Measurements from ENCODE around the gene BCL2L15.

The BCL2L15 gene

GRCh38 chr1:113905435-113905861, 18.1 kb upstream of the BCL2L15 start:
- no peak for DNase-seq (ENCODE audit: low spot score)

DNA sequence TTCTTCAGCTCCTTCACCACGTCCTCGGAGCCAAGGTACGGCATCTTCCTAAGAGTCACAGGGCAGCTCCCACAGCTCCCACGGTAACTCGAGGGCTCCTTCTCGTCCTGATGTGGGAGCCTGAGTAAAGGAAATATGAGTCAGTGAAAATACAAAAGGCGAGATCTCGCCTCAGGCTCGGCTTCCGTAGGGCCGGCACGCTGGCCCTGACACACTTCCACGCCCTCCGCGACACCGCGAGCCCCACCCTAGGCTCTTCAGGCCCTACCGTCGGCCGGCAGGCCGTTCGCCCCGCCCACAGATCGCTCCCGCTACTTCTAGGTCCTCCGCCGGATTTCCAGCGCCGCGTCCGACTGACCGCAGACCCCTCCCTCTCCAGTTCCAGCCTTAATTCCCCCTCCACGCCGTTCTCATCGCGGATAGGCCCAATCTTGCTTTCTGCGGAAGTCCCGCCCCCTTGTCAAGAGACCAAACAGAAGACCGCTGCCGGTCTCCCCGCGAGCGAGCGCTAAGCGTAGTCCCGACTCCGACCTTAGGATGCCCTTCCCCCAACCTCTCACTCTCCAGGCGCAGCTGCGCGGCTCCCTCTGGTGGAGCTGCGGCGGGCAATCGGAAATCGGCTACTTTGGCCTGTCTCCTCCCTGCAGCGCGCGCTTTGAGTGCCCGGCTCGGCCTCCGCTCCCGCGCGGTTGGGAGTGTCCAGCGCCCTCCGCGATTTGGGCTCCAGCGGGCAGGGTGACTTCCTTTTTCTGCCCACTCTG, 17.5 kb upstream of the BCL2L15 start, which contains the start of the genes AP4B1 and DCLRE1B:
Gene AP4B1 (minus strand): TSS at position 126 of the 761 bp plus-strand sequence. CDS start 82 bp downstream, at position 44.
Gene DCLRE1B (plus strand): TSS at position 653 of the 761 bp plus-strand sequence. CDS start 261 bp downstream, outside the sequence.
- DNase-seq (ENCODE audit: low spot score) = peak; percentile 98

DNA sequence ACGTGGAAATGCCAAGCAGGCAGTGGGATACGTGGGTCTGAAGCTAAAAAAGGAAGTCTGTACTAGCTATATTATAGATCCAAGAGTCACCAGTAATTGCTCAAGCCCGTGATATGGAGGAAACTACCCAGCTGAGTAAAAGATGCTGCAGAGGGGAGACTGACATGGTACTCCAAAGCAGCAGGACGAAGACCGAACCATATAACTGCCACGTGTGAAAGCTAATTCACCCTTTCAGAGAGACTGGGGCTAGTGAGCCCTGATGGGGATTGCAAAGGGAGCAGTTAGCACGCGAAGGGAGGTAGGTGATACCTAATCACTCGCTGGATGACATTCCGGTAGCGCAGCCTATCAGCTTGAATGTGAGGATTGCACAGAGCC, 16.9 kb upstream of the BCL2L15 start:
- no peak for DNase-seq (ENCODE audit: low spot score)

DNA sequence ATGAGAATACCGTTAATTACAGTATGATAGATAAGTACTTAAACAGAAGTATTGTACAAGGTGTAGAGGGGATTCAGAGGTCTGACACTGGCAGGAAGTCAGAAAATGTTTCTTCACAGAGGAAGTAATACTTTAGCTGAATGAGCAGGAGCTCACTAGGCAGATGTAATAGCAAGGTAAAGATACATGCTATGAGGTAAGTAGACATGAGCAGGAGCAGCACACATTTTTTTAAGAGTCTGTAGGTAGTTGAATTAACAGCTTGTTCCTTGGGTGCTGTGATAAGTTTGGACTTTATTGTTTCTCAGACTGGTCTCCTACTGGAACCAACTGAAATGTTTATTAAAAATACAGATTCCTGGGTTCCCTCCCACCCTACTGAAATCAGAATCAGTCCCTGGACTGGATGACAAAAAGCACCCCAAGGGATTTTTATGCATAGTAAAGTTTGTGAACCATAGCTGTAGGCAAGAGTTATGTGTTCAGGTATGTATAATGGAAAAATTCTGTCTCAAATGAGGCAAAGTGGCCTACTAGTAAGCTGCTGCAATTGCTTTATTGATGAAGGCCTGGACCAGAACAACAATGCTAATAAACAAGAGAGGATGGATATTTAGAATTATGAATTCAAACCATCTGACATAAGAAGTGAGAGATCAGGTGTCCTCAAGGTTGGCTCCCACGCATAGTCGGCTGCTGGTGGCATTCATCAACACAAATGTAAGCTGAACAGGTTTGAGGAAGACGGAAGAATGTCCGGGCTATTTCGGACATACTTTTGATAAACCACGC, 16.3 kb upstream of the BCL2L15 start:
- DNase-seq (ENCODE audit: low spot score) = no peak

GRCh38 chr1:113901191-113901590, 13.8 kb upstream of the BCL2L15 start:
- no peak for DNase-seq (ENCODE audit: low spot score)

DNA sequence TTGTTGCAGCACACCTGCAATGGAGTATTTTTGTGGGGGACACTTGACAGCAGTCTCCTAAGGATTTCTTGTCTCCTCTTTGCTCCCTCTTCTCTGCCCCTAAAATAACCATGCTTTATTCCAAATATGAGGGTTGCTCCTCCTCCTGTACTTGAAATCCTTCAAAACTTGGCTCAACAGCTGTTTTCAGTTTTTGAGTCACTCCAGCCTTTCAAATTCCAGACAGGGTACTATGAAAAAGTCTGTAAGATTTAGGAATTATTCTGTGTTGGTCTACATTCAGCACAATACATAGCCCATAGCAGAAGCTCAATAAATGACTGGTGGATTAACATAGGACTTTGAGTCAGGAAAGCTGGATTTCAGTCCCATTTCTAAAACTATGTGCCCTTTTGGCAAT, 11.7 kb upstream of the BCL2L15 start:
- DNase-seq (ENCODE audit: low spot score) = no peak

DNA sequence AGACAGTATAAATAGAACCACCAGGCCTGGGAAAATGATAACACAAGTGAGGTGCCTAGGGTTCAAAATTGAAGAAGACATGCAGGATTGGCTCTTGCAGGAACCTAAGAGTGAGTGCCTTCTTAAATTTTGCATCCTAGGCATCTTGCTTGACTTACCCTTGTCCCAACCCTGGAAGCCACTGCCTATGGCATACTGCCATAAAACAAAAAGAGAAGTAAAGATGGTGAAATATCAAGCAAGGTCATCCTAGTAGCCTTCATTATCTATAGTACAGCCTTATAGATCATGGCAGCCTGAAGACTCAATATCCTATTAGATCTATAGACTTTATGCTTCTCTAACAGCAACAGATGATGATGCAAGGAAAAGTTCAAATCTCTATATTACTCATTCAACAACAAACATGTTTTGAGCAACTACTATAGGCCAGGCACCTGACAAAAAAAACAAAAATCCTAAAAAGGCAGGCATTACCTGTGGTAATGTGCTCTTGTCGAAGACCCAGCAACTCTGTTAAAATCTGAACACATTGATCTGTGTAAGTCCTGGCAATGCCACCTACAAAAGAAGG, 10.9 kb upstream of the BCL2L15 start:
- DNase-seq (ENCODE audit: low spot score) = no peak

DNA sequence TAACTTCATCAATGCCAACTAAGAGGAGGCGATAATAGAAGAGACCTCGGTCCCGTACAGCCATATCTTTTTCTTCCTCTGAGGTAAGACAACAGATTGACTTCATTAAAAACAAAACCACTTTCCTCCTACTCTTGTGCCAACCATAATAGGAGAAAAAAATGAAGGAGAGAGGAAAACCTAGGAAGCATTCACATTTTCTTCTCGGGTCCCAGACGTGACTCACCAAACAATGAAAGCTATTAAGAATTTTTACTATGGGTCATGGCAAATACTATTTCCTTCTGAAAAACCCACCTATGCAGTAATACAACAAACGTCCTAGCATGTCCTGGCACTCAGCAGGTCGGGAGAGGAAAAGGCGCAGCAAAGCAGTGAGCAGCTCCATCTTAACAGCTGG, 8.6 kb upstream of the BCL2L15 start:
- no peak for DNase-seq (ENCODE audit: low spot score)

DNA sequence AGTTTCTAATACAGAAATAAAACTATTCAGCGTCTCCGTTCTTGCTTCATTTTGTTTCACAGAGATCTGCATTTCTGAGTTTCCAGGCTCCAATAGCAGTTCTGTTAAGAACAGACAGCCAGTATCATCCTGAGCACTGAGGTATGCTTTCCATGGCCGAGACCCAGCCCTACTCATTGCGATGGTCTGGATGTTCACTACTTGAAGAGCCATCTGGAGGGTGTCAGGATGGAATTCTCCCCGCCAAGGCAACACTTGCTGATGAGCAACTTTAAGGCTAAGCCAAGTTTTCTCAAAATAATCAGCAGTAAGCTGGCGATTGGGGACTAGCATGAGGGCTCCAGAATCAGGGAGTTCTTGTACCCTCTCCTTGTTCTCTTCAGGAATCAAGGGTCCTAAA, 7.7 kb upstream of the BCL2L15 start:
- no peak for DNase-seq (ENCODE audit: low spot score)

DNA sequence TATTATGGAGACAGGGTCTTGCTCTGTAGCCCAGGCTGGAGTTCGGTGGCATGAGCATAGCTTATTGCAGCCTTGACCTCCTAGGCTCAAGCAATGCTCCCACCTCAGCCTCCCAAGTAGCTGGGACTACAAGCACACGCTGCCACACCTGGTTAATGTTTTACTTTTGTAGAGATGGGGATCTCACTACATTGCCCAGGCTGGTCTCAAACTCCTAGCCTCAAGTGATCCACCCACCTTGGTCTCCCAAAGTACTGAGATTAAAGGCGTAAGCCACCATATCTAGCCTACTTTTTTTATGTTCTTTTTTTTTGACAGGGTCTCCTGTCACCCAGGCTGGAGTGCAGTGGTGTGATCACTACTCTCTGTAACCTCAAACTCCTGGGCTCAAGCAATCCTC, 5.9 kb upstream of the BCL2L15 start:
- DNase-seq (ENCODE audit: low spot score) = no peak

DNA sequence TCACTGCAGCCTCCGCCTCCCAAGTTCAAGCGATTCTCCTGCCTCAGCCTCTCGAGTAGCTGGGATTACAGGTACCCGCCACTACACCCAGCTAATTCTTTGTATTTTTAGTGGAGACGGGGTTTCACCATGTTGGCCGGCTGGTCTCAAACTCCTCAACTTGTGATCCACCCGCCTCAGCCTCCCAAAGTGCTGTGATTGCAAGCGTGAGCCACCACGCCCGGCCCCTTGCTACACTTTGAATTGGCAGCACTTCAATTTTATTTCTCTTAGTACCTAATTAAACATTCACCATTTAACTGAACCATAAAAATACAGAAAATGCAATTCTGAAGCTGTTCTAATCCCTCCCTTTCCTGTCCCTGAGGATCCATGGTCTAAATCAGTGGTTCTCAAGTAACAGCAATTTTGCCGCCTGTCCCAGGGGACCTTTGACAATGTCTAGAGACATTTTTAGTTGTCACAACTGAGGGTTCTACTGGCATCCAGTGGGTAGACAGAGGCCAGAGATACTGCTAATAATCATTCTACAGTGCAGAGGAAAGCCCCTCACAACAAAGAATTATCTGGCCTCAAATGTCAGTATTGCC, 4.3 kb upstream of the BCL2L15 start:
- DNase-seq (ENCODE audit: low spot score) = no peak

GRCh38 chr1:113890816-113891215, 3.4 kb upstream of the BCL2L15 start:
- DNase-seq (ENCODE audit: low spot score) = no peak

- no peak for DNase-seq (ENCODE audit: low spot score)
Observed at GRCh38 chr1:113886417-113887401, 672 bp downstream of the BCL2L15 start.

GRCh38 chr1:113881661-113882060, 5.7 kb downstream of the BCL2L15 start:
- no peak for DNase-seq (ENCODE audit: low spot score)

DNA sequence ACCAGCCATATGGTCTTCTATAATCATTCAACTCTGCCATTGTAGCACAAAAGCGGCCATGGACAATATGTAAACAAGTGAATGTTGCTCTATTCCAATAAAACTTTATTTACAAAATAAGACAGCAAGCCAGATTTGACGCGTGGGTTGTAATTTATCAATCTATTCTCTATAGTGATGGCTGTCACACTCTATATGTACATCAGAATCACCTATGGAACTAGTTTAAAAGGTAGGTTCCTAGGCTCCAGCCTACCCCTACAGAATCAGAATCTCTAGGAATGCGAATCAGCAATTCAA, 7.7 kb downstream of the BCL2L15 start:
- no peak for DNase-seq (ENCODE audit: low spot score)

DNA sequence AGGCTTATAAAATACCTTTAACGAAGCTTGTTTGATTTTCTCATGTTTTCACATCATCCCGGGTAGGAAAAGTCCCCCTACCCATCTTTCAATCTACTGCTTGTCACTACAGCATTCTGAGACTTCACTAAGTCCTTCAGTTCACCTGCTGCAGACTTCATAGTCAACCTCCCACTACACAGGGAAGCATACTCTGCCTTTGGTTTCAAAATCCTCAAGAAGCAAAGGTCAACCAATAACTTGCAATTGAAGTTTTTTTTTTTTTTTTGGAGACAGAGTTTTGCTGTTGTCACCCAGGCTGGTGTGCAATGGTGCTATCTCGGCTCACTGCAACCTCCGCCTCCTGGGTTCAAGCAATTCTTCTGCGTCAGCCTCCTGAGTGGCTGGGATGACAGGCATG, 11.2 kb downstream of the BCL2L15 start:
- DNase-seq (ENCODE audit: low spot score) = no peak

DNA sequence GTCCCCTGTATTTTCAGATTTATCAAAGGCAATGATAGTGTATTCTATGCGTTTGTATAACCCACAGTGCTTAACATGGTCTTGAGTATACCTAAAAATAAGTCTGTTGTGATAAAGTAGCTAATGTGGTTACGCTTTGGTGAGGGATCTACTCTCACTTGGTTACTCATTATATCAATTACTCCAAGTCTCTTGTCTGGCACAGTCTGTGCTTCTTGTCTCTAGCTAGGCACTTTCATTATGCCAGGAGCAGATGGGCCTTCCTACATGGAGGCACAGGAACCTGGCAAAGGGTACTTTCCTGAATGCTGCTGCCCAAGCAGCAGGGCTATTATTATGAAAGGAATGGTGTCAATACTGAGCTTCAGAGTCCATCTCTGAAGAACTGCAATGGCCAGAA, 11.7 kb downstream of the BCL2L15 start:
- DNase-seq (ENCODE audit: low spot score) = no peak

DNA sequence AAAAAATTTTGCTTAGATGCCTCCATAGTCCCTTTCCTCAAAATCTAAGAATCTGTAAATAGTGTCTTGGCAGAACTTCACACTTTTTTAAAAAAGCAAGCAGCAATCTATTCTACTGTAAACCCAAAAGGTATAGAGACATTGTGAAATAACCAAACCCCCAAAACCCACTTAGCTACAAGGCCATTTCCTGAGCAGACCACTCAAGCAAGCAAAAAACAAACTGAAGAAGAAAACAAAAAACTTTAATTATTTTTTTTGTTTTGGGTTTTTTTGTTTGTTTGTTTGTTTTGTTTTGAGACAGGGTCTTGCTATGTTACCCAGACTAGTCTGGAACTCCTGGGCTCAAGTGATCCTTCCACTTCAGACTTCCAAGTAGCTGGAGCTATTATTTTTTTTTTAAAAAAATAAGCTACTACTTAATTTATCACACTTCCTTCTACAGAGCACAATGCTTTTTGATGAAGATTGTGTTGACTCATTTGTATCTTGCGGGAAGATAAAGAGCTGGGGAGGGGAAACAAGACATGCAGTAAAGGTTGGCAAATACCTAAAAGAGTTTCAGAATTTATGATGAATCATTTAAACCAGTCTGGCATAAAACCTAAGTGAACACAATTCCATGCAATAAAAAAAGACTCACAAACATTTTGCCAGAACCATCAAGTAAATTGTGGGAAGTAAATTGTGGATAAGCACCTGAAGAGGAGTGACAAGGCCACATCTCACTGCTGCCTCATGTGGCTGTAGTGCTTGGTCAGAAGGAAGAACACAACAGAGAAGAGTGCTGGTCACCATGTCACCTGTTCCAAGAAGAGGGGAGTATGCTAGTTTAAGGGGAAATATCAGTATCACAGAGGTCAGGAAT, 13.1 kb downstream of the BCL2L15 start:
- peak; percentile 53 for DNase-seq (ENCODE audit: low spot score)

DNA sequence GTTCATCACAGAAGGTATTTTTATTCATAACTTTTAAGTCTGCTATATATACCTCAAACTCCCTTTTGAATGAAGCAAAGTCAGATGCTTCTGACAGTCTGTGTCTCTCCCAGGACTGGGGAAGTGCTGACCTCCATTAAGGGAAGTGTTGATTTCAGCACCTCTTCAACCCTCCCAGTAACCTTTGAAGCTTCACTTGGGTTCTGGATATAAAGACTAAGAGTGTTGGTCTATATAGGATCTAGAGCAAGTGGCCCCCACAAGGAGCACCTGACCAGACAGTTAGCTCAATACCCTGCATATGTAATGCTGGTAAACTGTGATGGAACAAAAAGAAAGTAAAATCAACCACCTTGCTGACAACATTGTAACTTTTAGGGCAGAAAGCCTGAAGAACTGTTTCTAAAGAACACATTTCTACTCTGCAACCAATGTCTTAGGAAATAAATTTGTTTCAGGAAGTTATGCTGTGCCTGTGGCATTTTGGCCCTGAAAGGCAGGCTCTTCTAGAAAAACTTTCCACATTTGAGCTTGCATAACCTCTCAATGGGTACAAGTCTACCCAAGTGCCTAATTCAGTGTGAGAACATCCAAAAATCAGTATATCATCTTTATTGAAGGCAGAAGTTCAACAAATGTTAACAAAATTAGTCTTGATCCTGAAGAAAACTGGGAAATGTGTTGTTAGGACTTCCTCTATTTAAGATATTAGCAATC, 15.0 kb downstream of the BCL2L15 start:
- DNase-seq (ENCODE audit: low spot score) = no peak

DNA sequence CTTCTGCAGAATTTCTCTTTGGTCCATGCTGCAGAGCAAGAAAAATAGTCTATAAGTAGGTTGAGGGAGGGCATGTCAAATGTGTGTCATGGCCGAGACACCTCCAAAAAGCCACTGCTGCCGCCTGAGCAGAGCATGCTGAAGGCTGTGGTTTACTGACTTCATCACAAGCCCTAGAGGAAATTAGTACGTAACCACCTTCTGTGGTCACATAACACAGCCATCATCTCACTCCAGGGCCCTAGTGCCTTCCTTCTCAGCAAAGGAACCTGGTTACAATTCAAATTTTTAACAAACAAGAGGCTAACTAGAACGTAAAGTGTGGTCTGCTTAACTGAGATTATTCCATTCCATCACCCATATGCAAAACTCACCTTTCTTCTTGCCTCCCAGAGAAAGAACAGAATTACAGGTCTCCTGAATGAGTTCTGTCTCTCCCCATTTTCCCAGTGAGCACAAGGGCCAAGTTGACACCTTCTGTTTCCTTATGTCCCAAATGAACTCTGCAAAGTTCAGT, 15.7 kb downstream of the BCL2L15 start, which contains the start of gene PTPN22:
Gene PTPN22 (minus strand): TSS at position 116 of the 517 bp plus-strand sequence.
- peak; percentile 88 for DNase-seq (ENCODE audit: low spot score)

Measured in CD4-positive, alpha-beta T cell treated with Interleukin-6 at 100 ng/mL for 8 hours (primary cell).